Stimulated activated CD8-positive, alpha-beta memory T cell treated with anti-CD3 and anti-CD28 coated beads, Interleukin-12 subunit alpha, Interleukin-12 subunit beta, amount 100 ng/mL, for 24 hours (primary cell): ENCODE measurements around the gene NDUFB1.

Experiments used
- DNase-seq: peaks from one replicate; pipeline ENCODE4 v3.0.0-alpha.2; 2020; ENCODE audit errors: extremely low read depth

NDUFB1 gene

DNA sequence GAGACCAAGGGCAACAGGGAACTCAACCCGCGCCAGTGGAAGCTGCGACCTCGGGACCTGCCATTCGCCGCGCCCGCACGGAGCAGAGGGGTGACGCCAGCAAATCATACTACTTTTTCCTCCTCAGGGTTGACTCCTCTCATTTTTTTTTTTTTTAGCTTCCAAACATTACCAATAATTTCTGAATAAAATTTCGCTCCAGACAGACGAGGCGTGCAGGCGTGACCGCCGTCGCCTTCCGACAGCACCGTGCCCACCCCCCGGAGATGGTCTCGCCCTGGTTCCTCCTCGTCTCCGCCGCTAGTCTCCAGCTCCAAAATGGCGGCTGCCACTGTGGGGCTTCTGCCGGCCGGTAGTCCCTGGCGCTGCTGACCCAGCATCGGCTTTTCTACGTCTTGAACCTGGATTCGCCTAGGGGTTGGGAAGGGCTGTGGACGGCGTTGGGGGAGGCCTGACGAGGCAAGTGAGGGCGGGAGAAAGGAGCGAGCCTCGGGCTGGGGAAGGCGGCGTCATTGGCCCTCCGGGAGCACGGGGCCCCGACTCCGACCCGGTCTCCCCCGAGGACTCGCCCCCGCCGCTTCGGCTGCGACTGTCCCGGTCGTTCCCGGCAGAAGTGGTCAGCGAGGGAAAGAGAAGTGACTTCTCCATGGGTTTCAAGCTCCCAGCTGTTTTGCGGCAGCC, at the start of gene NDUFB1, which contains the start of gene CPSF2:
Gene NDUFB1 (minus strand): TSS at position 37 of the 681 bp plus-strand sequence. CDS start 4,069 bp downstream, outside the sequence.
Gene CPSF2 (plus strand): TSS at position 300 of the 681 bp plus-strand sequence. CDS start 9,016 bp downstream, outside the sequence.
- DNase-seq: peak; percentile 69

DNA sequence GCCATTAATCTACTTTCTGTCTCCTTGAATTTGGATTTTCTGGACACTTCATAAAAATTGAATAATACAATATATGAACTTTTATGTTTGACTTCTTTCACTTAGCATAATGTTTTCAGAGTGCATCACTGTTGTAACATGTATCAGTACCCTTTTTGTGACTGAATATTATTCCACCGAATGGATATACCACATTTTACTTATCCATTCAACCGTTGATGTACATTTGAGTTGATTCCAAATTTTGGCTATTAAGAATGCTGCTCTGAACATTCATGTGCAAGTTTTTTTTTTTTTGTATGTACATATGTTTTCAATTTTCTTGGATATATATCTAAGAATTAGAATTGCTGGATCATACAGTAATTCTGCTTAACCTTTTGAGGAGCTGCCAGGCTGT, 43.5 kb upstream of the NDUFB1 start:
- DNase-seq: no peak

DNA sequence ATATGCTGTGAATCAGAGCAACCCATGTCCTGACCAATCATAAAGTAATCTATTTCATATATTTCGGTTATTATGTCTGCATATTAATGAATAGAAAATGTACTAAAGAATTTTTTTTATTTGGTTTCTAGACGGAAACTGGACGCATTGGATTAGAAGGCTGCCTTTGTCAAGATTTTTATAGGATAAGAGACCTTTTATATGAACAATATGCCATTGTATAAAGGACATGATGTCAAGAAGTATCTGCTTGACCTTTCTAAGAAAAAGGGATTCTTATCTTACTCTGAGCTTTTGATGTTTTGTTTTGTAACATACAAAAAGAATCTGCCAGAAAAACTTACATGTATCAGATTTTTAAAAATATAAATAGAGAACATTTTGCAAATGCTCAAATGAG, 40.0 kb upstream of the NDUFB1 start:
- no peak for DNase-seq

- DNase-seq: no peak
These were observed 39.1 kb upstream of the NDUFB1 start for GRCh38 chr14:92160619-92161018.

GRCh38 chr14:92154283-92154942, 32.9 kb upstream of the NDUFB1 start:
- DNase-seq: no peak

- DNase-seq: no peak
These were observed 32.1 kb upstream of the NDUFB1 start for GRCh38 chr14:92153581-92153980.

GRCh38 chr14:92144708-92145107, 23.2 kb upstream of the NDUFB1 start:
- DNase-seq: no peak

DNA sequence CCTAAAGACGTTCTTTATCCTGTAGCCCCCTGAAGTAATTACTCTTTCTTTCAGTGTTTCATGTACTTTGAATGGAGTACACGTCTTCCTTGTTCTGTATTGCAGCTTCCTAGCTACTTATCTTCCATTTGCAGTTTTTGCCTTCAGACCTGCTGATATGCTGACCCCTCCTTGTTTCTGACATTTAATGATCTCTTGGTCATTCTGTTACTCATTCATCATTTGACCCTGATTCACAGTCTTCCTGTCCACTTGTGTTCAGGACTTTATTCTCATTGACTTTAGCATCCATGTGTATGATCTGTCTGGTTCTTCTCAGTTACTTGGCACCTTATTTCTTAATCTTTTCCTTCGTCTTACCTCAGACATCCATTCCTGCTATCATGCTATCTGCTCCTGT, 22.5 kb upstream of the NDUFB1 start:
- no peak for DNase-seq

DNA sequence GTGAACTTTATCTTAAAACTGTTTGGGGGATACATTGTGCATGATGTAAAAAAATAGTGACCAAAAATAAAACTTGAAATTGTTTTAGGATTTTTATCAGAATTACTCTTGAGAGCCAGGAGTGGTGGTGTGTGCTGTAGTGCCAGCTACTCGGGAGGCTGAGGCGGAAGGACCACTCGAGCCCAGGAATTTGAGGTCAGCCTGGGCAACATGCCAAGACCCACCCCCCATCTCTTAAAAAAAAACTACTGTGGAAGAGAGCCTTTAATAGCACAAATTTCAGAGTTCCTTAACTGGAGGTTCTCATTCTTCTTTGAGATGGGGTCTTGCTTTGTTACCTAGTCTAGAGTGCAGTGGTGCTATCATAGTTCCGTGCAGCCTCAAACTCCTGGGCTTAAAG, 21.8 kb upstream of the NDUFB1 start:
- DNase-seq: no peak

GRCh38 chr14:92135269-92135668, 13.8 kb upstream of the NDUFB1 start:
- no peak for DNase-seq

DNA sequence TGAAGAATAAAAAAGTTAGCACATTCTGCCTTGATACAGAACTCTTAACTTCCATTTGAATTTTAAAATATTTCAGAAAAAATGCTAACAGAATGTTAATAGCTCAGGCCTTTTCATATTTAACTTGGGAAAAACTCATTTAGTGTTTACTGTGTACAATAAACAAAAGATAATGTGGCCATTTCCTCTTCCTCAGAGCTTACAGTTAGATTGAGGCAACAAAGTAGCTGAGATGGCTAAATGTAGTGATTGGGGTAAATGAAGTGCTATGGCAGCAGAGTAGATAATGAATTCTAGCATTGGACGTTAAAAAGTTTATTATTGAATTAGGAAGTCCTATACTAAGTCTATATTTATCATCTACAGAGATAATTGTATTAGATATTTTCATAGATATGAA, 12.9 kb upstream of the NDUFB1 start:
- no peak for DNase-seq

- no peak for DNase-seq
These were observed 1.3 kb upstream of the NDUFB1 start for GRCh38 chr14:92122761-92123160.

- no peak for DNase-seq
These were observed 808 bp upstream of the NDUFB1 start for GRCh38 chr14:92122351-92122677.

DNA sequence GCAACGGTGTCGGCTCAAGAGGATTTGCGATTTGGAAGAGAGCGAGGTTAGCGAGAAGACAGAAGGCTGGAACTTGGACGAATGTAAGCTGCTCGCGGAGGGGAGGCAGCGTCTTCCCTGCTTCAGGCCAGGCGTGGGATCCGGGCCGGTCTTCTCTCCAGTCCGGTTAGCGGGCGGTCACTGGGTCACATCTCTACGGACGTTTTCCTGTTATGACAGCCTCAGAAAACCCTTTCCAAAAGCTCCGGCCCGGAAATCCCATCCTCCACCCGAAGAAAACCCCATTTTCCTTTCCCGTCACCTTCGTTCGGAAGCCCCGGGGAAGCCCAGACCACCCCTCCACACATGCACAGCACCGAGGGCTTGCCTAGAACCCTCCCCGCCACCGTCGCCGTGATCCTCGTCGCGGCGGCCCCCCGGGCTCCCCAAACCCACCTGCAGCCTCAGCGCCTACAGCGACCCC, 268 bp downstream of the NDUFB1 start:
- DNase-seq: no peak

DNA sequence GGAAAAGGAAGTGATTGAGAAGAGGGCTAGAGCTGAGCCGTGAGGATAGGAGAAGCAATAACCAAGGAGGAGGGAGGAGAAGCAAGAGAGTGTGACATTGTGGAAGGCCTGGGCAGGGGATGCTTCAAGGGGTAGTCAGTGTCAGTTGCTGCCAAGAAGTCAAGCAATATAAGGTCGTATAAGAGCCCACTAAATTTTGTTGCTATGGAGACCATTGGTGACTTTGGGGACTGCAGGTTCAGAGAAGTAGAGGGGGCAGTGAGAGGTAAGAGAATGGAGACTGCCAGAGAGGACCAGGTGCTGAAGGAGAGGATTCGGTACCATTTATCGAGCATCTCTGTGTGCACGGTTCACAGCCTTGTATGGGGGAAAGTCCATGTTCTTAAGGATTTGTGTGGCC, 12.0 kb downstream of the NDUFB1 start:
- DNase-seq: no peak

DNA sequence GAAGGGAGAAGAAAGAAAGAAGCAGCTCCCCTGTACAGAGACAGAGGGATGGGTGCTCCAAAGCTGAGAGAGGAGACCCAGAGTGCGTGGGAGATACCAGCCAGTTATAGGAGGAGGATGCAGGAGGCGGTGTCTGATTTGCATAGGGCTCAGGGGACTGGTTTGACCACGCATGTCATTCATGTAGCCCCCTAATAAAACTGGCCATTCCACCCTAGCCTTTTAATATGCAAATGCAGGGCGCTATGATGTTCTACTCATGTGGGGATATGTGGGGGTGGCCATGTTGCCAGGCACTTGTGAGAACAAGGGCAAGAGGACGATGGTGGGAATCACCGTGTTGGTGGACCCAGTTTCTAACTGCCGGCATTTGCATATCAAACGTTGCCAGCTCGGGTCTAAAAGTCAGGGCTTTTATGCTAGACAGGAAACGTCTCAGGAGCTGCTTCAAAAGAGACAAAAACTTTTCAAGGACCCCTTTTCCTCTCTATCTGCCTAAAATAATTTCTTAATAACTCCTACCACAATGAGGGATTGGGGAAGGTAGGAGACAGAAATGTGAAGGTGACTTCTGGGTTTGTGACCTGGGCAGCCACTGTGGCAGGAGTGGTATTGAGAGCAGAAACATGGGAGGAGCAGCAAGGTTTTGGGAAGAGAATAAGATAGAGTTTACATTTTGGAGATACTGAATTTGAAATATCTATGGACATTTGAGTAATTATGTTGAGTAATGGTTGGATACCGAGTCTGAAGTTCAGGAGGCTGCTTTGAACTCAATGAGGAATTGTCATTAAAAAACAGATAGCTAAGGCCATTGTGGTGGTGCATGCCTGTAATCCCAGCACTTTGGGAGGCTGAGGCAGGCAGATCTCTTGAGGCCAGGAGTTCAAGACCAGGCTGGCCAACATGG, 12.9 kb downstream of the NDUFB1 start:
- DNase-seq: no peak

DNA sequence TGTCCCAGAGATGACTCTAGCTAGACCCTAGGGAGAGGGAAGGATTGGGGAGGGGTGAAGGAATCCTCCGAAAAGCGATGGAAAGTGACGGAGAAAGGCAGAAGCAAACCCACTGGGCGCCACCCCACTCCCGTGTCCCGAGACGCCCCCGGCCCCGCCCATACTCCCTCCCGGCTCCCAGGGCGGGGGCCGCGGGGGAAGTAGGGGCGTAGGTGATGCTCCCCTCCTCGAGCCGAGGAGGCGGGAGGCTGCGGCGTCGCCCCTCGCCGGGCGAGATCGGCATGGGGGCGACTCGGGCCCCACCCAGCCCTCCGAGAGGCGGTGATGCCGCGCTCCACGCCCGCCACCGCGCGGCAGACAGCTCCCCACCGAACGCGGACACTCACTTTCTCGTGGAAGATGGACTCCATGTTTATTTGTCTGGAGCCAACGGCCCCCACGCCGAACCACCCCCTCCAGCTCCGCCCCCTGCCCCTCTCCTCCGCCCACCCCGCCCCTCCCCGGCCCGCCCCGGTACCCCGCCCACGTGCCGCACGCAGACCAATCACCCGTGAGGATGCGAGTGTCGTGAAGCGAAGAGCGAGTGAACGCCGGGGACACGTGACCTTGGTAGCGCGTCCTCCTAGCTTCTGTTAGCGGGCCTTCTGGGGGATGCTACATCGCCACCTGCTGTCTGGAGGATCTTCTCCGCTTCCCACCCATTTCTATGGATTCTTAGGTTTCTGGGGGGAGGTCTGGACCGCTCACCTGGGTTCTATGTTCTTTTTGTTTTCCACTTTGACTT, 15.2 kb downstream of the NDUFB1 start, which contains the start of gene ATXN3:
Gene ATXN3 (minus strand): TSS at position 440 of the 784 bp plus-strand sequence. CDS start 30 bp downstream, at position 410.
- peak; percentile 91 for DNase-seq

GRCh38 chr14:92105893-92106142, 15.7 kb downstream of the NDUFB1 start:
- no peak for DNase-seq

GRCh38 chr14:92105073-92105892, 16.2 kb downstream of the NDUFB1 start:
- no peak for DNase-seq

DNA sequence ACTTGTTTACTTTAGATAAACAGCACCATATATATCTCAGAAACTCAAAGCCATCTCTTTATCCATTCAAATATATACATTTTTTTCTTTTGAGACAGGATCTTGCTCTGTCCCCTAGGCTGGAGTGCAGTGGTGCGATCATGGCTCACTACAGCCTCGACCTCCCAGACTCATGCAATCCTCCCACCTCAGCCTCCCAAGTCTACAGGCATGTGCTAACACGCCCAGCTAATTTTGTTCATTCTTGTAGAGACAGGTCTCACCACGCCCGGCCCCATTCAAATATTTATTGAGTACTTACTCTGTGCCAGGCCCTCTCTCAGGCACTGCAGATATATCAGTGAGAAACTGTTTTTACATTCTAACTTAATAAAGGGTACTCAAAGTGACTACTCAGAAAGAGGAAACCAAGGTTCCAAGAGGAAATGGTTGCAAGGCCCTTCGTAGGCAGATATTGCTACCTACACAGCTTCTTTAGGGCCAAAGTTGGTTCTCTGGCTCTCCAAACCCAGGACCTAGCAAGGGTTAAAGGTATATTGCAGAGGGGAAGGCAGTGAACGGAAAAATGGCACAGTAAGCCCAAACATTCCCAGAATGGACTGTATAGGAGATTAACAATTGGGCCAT, 18.0 kb downstream of the NDUFB1 start:
- no peak for DNase-seq
